B cell (primary cell): ENCODE measurements around the gene PODN. TPM values are rescaled to one million over a fixed set of nuclear protein-coding genes. Genes with fewer than 3 reads are reported as not detected.

Experiments
- ATAC-seq: fragments of 200-7000 bp; cut with Tn5 transposase; one replicate; pipeline ENCODE4 v1.10.0; 2021; ENCODE audit warnings: low read depth, mild to moderate bottlenecking, moderate number of reproducible peaks, moderate library complexity
- CTCF ChIA-PET: fragments of 350-600 bp; sonication (Branson Sonifier 250); formaldehyde crosslinking; loops from one replicate; lab custom pipeline; 2021; ENCODE audit warnings: antibody characterized with exemption, inconsistent platforms; lab: Charles Lee
- POLR2A ChIA-PET: fragments of 350-600 bp; sonication (Branson Sonifier 250); formaldehyde crosslinking; loops from one replicate; lab custom pipeline; 2021; ENCODE audit warnings: antibody characterized with exemption; lab: Charles Lee
- DNase-seq: peaks from one replicate; pipeline ENCODE4 v3.0.0; 2013
- H2AFZ ChIP-seq: 2 replicates; pipeline ENCODE4 v1.6.1; 2012; ENCODE audit warnings: mild to moderate bottlenecking, low read depth, low read length; ENCODE audit not compliant: insufficient read depth, poor library complexity, severe bottlenecking
- H3K27ac ChIP-seq, 2 donors: 1 replicate in 1 of 2; 2 replicates in 1 of 2; pipeline ENCODE4 v1.5.1; 2012 to 2013; ENCODE audit warnings: low read length in 2 of 2, mild to moderate bottlenecking in 2 of 2, moderate library complexity in 1 of 2
- H3K27me3 ChIP-seq, 4 experiments: fragments of 200-600 bp in 1 of 4; sonication (generic) in 1 of 4; replicated peaks in 1 of 4; 1 replicate in 2 of 4; 2 replicates in 2 of 4; pipeline versions ENCODE4 v1.6.1 to v1.7.0; 2013 to 2016; ENCODE audit warnings: low read length in 3 of 4, mild to moderate bottlenecking in 2 of 4, mixed read lengths in 1 of 4, moderate library complexity in 1 of 4; ENCODE audit not compliant: insufficient read depth in 4 of 4, control insufficient read depth in 3 of 4; ENCODE audit errors: control extremely low read depth in 1 of 4
- H3K36me3 ChIP-seq, 2 experiments: replicated peaks in 1 of 2; 1 replicate in 1 of 2; 2 replicates in 1 of 2; pipeline versions ENCODE4 v1.6.1 to v1.7.1; 2013; ENCODE audit warnings: low read length in 1 of 2; ENCODE audit not compliant: insufficient read depth in 2 of 2, control insufficient read depth in 1 of 2; ENCODE audit errors: control extremely low read depth in 1 of 2, extremely low read depth in 1 of 2
- H3K4me1 ChIP-seq, 2 donors: fragments of 200-600 bp in 1 of 2; sonication (generic) in 1 of 2; 1 replicate in 1 of 2; 2 replicates in 1 of 2; pipeline versions ENCODE4 v1.5.1 to v1.6.1; 2013 to 2017; ENCODE audit warnings: low read length in 2 of 2; ENCODE audit not compliant: control insufficient read depth in 2 of 2, insufficient read depth in 2 of 2
- H3K4me2 ChIP-seq: replicated peaks from 2 replicates; pipeline ENCODE3; 2012; ENCODE audit warnings: mild to moderate bottlenecking, low read depth, low read length; ENCODE audit not compliant: poor library complexity, severe bottlenecking
- H3K4me3 ChIP-seq, 5 experiments: fragments of 200-600 bp in 1 of 5; sonication (generic) in 1 of 5; 1 replicate in 3 of 5; 2 replicates in 2 of 5; pipeline versions ENCODE4 v1.5.1 to v1.7.0; 2011 to 2016; ENCODE audit warnings: low read length in 4 of 5, mild to moderate bottlenecking in 4 of 5, low read depth in 2 of 5, control low read depth in 1 of 5, moderate library complexity in 1 of 5; ENCODE audit not compliant: insufficient read depth in 1 of 5; ENCODE audit errors: control extremely low read depth in 1 of 5, extremely low read depth in 1 of 5
- H3K79me2 ChIP-seq: fragments of 200-600 bp; sonication (generic); one replicate; pipeline ENCODE4 v1.6.0; 2016; ENCODE audit warnings: low read length; ENCODE audit not compliant: control insufficient read depth, insufficient read depth
- H3K9ac ChIP-seq: fragments of 200-600 bp; sonication (generic); 2 replicates; pipeline ENCODE4 v1.6.1; 2017; ENCODE audit warnings: mild to moderate bottlenecking, low read length, moderate library complexity
- H3K9me3 ChIP-seq, 3 donors: one replicate each; pipeline versions ENCODE4 v1.6.1 to v1.7.1; 2013; ENCODE audit warnings: low read length in 2 of 3; ENCODE audit not compliant: control insufficient read depth in 2 of 3, insufficient read depth in 1 of 3; ENCODE audit errors: control extremely low read depth in 1 of 3
- H4K20me1 ChIP-seq: 2 replicates; pipeline ENCODE4 v1.6.0; 2012; ENCODE audit warnings: mild to moderate bottlenecking, low read length; ENCODE audit not compliant: insufficient read depth, control insufficient read depth, poor library complexity, severe bottlenecking
- H3K27ac Mint-ChIP-seq: one replicate; pipeline ENCODE4 v1.8.0; 2021; ENCODE audit warnings: mixed read lengths
- H3K27me3 Mint-ChIP-seq: one replicate; pipeline ENCODE4 v1.8.0; 2021; ENCODE audit warnings: mixed read lengths
- H3K4me1 Mint-ChIP-seq: one replicate; pipeline ENCODE4 v1.8.0; 2021; ENCODE audit warnings: mixed read lengths
- H3K4me3 Mint-ChIP-seq: one replicate; pipeline ENCODE4 v1.8.0; 2021; ENCODE audit warnings: mixed read lengths
- H3K9me3 Mint-ChIP-seq: one replicate; pipeline ENCODE4 v1.8.0; 2022; ENCODE audit warnings: mixed read lengths; ENCODE audit not compliant: insufficient read depth
- EZH2 ChIP-seq: IDR thresholded peaks from 2 replicates; pipeline ENCODE4 v1.6.1; 2012; ENCODE audit warnings: borderline replicate concordance, low read depth, mild to moderate bottlenecking, moderate library complexity, low read length; ENCODE audit not compliant: insufficient read depth, poor library complexity, severe bottlenecking
- WGBS: methylation state at CpG from one replicate; pipeline ENCODE4 v1.1.5; 2013; ENCODE audit warnings: missing lambda C conversion rate; ENCODE audit not compliant: insufficient coverage; 5-methylcytosine and 5-hydroxymethylcytosine counted together
- intact Hi-C: fragments of 100-400 bp; cut with micrococcal nuclease; formaldehyde crosslinking; loops from one replicate; pipeline ENCODE4 v1.10.0; 2022
- polyA plus RNA-seq: library from polyadenylated mRNA; depleted of rRNA; stranded (reverse); fragments of >200 nt; gene quantifications from 2 replicates; pipeline ENCODE4 v1.2.3, GENCODE V29; 2012
- total RNA-seq, 2 donors: library from RNA; stranded (reverse); fragments of 120-200 nt in 1 of 2; gene quantifications; 1 replicate in 1 of 2; 2 replicates in 1 of 2; pipeline versions ENCODE4 v1.2.3 to v1.2.4, GENCODE V29; 2013 to 2022
- TF ChIP-seq, protein P1 (sequence below): fragments of 200-600 bp; IDR thresholded peaks from one replicate; pipeline ENCODE4 v1.8.0; 2022; ENCODE audit warnings: antibody characterized with exemption, mild to moderate bottlenecking

The PODN gene
- total and polyA plus RNA-seq, 2 donors (not counting 1 experiment from before 2014, with no cell fraction given), result not detected

DNA sequence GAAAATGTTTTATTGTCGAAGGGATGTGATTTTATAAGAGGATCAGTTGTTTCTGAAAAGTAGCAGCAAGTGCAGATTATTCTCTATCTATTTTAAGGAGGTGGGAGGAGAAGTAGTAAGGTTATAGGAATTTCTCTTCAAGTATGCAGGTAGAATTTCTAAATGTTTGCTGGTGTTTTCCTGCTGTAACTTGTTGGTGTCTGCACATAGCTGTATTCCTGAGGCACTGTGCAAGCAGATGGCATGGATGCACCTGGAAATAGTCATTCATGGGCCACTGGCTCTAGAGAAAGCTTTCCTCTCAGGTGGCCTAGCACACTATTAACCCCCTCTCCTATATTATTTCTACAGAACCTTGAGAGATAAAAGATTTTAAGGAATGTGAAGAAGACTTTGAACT is 30.3 kb upstream of the PODN start:
- Mint-ChIP-seq H3K4me3 (no peak overlapping the region), H3K27me3 (no peaks in the 10 kb centered on the region), H3K4me1 (peaks cover 3% of the 10 kb centered on the region), H3K9me3 (no peaks in the 10 kb centered on the region), H3K27ac (no peak overlapping the region)
- DNase-seq (no peak), ATAC-seq (no peak)
- Histone ChIP-seq H3K27ac (no peak overlapping the region), H3K9ac (no peak overlapping the region), H3K4me3 (no peak overlapping the region), H3K4me1 (no peaks in the 10 kb centered on the region), H3K36me3 (peaks cover 4 to 25% of the 10 kb centered on the region in 2 experiments), H3K27me3 (no peaks in the 10 kb centered on the region), H3K9me3 (no peaks in the 10 kb centered on the region), H3K79me2 (peaks cover 2% of the 10 kb centered on the region), H2AFZ (no peak overlapping the region), H4K20me1 (peaks cover 7% of the 10 kb centered on the region), H3K4me2 (no peak overlapping the region)
- ChIA-PET POLR2A (no interaction called here), CTCF (no interaction called here)
- intact Hi-C loops, result no loop called here
- WGBS, result no CpG with 5 or more reads among the region's 1 CpG
- TF ChIP-seq, protein P1, sequence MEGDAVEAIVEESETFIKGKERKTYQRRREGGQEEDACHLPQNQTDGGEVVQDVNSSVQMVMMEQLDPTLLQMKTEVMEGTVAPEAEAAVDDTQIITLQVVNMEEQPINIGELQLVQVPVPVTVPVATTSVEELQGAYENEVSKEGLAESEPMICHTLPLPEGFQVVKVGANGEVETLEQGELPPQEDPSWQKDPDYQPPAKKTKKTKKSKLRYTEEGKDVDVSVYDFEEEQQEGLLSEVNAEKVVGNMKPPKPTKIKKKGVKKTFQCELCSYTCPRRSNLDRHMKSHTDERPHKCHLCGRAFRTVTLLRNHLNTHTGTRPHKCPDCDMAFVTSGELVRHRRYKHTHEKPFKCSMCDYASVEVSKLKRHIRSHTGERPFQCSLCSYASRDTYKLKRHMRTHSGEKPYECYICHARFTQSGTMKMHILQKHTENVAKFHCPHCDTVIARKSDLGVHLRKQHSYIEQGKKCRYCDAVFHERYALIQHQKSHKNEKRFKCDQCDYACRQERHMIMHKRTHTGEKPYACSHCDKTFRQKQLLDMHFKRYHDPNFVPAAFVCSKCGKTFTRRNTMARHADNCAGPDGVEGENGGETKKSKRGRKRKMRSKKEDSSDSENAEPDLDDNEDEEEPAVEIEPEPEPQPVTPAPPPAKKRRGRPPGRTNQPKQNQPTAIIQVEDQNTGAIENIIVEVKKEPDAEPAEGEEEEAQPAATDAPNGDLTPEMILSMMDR, result no peak
- no peak for TF ChIP-seq EZH2

DNA sequence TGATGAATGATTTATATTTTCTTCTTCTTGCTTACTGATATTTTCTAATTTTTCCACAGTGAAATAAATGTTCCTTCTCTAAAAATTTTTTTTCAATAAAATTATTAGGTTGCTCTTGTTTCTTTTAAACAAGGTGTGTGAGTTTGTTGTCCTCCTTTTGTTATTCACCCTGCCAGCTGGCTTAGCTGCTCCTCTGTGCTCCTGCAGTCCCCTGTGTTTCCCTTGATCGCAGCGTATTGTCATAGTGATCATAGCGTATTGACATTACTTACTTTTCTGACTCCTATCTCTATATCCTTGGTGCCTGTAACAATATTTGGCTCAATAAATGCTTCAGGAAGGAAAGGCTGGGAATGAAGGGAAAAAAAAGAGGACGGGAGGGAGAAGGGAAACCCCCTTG is 24.9 kb upstream of the PODN start:
- POLR2A ChIA-PET, result no interaction called here
- Mint-ChIP-seq H3K4me1 (no peaks in the 10 kb centered on the region), H3K9me3 (no peaks in the 10 kb centered on the region), H3K4me3 (no peak overlapping the region), H3K27ac (no peak overlapping the region), H3K27me3 (no peaks in the 10 kb centered on the region)
- CTCF ChIA-PET, result no interaction called here
- H3K4me1 ChIP-seq, result no peaks in the 10 kb centered on the region
- H3K4me2 ChIP-seq, result no peak overlapping the region
- intact Hi-C loops, result no loop called here
- H3K9ac ChIP-seq, result no peak overlapping the region
- ATAC-seq, result no peak
- no peak overlapping the region for H3K4me3 ChIP-seq
- H3K9me3 ChIP-seq, result no peaks in the 10 kb centered on the region
- H3K27me3 ChIP-seq, result no peaks in the 10 kb centered on the region
- WGBS, result no CpG with 5 or more reads among the region's 4 CpGs
- H2AFZ ChIP-seq, result no peak overlapping the region
- H3K27ac ChIP-seq, result no peak overlapping the region
- no peak for DNase-seq
- no peaks in the 10 kb centered on the region for H4K20me1 ChIP-seq
- TF ChIP-seq, protein P1, result no peak
- TF ChIP-seq EZH2, result no peak
- peaks cover 1 to 36% of the 10 kb centered on the region in 2 experiments for H3K36me3 ChIP-seq
- no peaks in the 10 kb centered on the region for H3K79me2 ChIP-seq
